ENCODE measurements around the gene OTUD3.

GRCh38 chr1:19845555-19845954 is 36.6 kb upstream of the OTUD3 start:
- TF ChIP-seq ZBTB33 (CRISPR knock-in tag; IDR thresholded peaks at IDR 0.05) (no peak), CHD2 (IDR thresholded peaks at IDR 0.05; ENCODE audit: low read depth, low read length) (no peak)
